Adrenal gland (tissue), 5 donors: ENCODE data around the gene FRK.
"Not testable (repeated sequence)": the region's sequence is repeated elsewhere in the genome, so short reads cannot be mapped to it uniquely, and the experiment has no call there.

Experiments
- POLR2A ChIP-seq, 2 donors: fragments of 450-650 bp; IDR thresholded peaks; one replicate each; pipeline ENCODE4 v1.6.1; 2017; ENCODE audit warnings: antibody characterized with exemption in 2 of 2, mild to moderate bottlenecking in 2 of 2, moderate library complexity in 1 of 2
- TF ChIP-seq, protein P1 (sequence below), 6 experiments: fragments of 450-650 bp in 4 of 6; fragments of 200-600 bp in 2 of 6; sonication (generic) in 1 of 6; IDR thresholded peaks; 1 replicate in 5 of 6; 2 replicates in 1 of 6; pipeline versions ENCODE4 v1.5.1 to v1.8.0; 2016 to 2021; ENCODE audit warnings: antibody characterized with exemption in 6 of 6, mild to moderate bottlenecking in 2 of 6, moderate library complexity in 1 of 6
- donor health status: DM: no; HTN: no; CAD: no.

GRCh38 chr6:115888687-115889470 is 171.8 kb downstream of the FRK start:
- TF ChIP-seq, protein P1, sequence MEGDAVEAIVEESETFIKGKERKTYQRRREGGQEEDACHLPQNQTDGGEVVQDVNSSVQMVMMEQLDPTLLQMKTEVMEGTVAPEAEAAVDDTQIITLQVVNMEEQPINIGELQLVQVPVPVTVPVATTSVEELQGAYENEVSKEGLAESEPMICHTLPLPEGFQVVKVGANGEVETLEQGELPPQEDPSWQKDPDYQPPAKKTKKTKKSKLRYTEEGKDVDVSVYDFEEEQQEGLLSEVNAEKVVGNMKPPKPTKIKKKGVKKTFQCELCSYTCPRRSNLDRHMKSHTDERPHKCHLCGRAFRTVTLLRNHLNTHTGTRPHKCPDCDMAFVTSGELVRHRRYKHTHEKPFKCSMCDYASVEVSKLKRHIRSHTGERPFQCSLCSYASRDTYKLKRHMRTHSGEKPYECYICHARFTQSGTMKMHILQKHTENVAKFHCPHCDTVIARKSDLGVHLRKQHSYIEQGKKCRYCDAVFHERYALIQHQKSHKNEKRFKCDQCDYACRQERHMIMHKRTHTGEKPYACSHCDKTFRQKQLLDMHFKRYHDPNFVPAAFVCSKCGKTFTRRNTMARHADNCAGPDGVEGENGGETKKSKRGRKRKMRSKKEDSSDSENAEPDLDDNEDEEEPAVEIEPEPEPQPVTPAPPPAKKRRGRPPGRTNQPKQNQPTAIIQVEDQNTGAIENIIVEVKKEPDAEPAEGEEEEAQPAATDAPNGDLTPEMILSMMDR (IDR thresholded peaks at IDR 0.05) = not testable (repeated sequence)
- TF ChIP-seq POLR2A (IDR thresholded peaks at IDR 0.05) = not testable (repeated sequence)
